IPS-18c (cell line): ENCODE results near the gene ACBD6.

Experiments used
- H3K4me3 ChIP-seq: 2 replicates; pipeline ENCODE4 v1.7.0; 2013; ENCODE audit warnings: low read depth, mild to moderate bottlenecking, low read length, moderate library complexity; ENCODE audit not compliant: insufficient read depth
- H3K9me3 ChIP-seq: one replicate; pipeline ENCODE4 v1.6.1; 2013; ENCODE audit warnings: mild to moderate bottlenecking, low read length, moderate library complexity; ENCODE audit not compliant: control insufficient read depth, insufficient read depth

ACBD6 gene

DNA sequence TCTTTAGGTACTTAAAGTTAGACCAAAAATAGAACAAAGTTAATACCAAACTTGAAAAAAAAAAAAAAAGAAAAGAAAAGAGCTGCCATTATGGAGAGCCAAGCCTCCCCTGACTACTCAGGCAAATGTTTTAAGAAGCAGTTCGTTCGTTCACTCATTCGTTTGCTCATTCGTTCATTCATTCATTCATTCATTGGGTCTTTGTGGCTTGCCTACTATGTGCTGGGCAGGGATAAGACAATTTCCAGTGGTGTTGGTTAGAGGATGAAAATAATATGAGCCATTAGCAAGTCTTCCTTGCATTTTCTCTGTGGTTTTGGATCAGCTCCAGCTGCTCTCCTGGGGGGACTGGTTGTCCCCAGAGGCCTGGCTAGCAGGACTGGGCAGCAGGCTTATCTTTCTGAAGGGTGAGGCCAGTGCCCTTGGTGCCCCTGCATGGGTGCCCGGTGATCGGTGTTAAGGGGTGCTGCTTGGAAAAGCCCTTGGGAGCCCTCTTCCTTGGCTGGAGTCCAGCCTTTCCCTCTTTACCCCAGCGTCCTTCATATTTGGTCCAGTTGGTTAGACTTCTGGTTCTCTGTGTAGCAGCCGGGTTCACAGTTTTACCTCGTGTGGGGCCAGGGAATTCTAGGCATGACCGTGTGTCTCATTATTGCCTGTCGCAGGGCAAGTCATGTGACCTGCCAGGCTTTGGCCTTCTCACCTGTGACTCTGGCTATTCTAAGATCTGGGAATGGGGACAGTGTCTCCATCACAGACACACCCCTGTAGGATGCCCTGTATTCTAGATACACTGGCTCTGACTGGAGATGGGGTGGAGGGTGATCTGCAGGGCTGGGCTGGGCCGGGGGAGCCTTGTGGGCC is 239.5 kb downstream of the ACBD6 start:
- H3K9me3 ChIP-seq, result no peaks in the 10 kb centered on the region
- H3K4me3 ChIP-seq, result no peak overlapping the region

DNA sequence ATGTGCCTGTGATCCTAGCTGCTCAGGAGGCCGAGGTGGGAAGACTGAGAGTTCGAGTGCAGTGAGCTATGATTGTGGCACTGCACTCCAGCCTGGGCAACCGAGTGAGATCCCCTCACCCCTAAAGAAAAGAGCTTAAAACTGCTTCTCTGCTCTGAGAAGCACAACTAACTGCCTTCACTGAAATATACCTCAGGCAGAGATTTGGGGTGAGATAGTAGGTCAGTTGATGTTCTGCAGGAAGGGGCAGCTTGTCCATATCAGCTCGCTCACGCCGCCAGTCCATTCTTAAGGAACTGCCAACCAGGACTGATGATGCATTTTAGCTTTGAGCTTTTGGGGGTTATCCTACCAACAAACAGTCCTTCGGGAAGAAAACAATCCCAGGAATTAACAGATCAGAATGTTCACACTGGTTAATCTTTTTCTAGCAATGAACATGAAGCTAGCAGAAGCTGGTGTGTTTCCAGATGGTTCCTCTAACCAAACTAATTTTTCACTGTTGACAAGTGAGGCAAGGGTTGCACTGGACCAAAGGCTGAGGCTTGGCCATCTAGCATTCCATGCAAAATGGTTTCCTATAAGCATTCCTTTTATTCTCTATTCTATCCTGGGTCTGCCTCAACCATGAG is 240.7 kb downstream of the ACBD6 start:
- Histone ChIP-seq H3K9me3 (no peaks in the 10 kb centered on the region), H3K4me3 (no peak overlapping the region)

GRCh38 chr1:180261030-180261429 is 241.3 kb downstream of the ACBD6 start:
- H3K9me3 ChIP-seq, result no peaks in the 10 kb centered on the region
- H3K4me3 ChIP-seq, result no peak overlapping the region

DNA sequence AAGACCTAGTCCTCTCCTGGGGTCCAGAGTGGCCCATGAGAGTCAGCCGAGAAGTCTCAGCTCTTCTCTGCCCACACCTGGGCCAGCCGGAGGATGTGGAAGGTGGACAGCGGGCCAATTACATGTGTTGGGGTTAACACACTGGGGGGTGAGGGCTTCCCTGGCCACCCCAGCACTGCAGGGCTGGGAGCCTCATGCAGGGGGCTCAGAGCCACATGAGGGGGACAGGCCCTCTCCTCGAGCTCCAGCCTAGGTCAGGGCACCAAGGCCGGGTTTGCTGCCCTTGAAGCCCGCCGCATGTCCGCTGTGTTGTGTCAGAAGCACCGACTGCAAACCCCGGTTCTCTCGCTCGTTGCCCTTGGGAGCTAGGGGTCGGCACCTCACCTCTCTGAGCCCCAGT is 241.8 kb downstream of the ACBD6 start:
- H3K4me3 ChIP-seq, result no peak overlapping the region
- H3K9me3 ChIP-seq, result no peaks in the 10 kb centered on the region

DNA sequence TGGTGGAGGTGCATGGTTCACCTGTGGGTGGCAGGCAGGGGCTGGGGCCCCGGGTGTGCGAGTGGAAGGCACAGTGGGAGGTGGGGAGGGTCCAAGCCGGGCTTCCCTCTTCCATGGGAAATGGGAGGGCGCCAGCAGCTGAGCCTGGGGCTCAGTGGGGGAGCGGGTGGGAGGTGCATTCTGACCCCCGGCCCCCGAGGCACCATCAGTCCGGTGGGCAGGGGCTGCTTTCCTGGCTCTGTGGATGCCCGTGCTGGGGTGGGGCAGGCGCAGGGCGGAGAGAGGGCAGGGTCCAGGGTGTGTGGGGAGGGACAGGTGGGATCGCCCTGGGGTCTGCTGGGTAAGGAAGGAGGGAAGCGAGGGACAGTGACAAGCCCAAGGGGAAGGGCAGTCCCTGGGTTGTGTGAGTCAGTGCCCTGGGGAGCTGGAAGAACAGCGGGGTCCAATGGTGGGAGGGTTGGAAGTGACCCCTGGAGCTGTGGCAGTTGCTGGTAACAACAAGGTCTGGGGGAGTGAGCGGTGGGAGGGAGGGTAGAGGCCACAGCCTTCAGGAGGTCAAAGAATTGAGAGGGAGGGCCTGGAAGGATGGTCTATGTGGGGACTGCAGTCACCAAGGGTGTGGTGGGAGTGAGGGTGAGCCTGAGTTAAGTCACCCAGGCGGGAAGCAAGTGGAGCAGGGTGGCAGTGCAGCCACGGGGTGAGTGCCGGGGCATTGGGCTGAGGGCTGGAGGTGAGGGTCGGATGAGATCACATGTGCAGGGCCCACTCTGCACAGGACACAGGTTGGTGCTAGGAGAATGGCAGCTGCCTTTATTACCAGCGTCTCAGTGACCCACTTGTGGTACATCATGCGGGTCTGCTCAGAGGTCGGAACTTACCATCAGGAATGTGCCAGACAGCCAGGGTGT is 242.7 kb downstream of the ACBD6 start:
- Histone ChIP-seq H3K9me3 (no peaks in the 10 kb centered on the region), H3K4me3 (no peak overlapping the region)

- Histone ChIP-seq H3K4me3 (no peak overlapping the region), H3K9me3 (no peaks in the 10 kb centered on the region)
These were observed 243.4 kb downstream of the ACBD6 start for GRCh38 chr1:180258935-180259334.

- H3K9me3 ChIP-seq, result no peaks in the 10 kb centered on the region
- H3K4me3 ChIP-seq, result no peak overlapping the region
These were observed 244.1 kb downstream of the ACBD6 start for GRCh38 chr1:180258290-180258689.

DNA sequence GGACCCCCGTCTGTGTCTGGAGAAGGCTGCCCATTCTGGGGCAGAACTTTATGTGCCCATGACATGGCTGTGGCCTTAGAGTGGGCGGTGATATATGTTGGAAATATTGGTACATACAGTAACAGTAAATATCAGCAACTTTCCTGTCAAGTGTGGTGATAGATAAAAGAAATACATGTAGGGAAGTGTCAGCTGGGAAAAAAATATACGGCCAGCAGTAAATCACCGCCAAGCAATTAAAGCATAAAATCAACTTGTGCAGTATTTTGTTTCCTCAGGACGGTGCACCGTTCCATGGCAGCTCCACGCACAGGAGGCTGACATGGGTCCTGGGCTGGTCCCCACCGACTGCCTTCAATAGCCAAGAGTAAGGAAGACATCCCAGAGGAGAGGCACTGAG is 244.9 kb downstream of the ACBD6 start:
- H3K4me3 ChIP-seq, result no peak overlapping the region
- no peaks in the 10 kb centered on the region for H3K9me3 ChIP-seq

GRCh38 chr1:180257028-180257386 is 245.4 kb downstream of the ACBD6 start:
- Histone ChIP-seq H3K9me3 (no peaks in the 10 kb centered on the region), H3K4me3 (no peak overlapping the region)

DNA sequence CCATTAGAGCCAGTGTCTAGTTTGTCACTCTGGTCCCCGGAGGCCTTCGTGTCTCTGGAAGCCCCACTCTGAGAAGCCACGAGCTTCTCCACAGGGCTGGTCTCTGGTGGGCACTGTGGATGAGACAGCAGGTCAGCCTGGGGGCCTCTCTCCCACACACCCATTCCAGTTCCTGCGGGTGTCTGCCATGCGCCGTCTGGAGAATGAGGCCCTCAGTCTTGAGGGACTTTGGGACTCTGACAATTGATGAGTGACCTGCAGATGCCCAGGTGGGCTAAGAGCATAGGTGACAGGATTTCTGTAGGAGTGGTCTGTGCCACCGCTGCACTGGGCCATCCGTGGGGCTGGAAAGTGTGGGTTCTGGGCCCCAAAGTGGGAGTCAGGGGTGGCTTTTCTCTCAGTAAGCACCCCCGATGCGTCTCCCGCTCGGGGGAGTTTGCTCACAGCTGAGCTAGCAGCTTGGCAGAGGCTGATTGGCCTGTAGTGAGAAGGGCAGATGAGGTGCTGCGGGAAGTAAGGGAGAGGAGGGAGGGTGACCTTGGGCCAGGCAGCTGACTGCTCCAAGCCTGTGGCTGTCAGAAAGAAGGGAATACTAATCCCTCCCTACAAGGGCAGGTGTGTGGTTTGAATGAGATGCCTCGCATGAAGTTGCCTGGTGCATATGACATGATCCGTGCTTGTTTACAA is 245.9 kb downstream of the ACBD6 start:
- Histone ChIP-seq H3K4me3 (no peak overlapping the region), H3K9me3 (no peaks in the 10 kb centered on the region)

GRCh38 chr1:180255536-180256340 is 246.6 kb downstream of the ACBD6 start:
- no peaks in the 10 kb centered on the region for H3K9me3 ChIP-seq
- H3K4me3 ChIP-seq, result no peak overlapping the region

DNA sequence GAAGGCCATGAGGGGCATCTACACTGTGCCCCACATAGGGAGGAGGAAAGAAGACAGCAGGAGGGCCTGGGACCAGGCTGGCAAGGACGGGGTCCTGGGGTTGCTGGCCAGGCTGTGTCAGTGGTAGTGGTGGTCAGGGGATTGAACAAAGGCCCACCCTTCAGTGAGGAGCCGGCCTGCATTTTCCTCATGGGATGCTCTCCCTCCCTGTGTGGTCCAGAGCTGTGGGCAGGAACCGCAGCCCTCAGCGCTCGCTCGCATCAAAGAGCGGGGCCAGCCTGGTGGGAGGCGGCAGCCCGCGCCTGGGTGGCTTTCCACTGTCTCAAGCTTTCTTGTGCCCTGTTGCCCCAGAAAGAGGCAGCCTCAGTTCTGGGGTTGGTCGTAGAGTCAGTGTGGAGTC is 247.5 kb downstream of the ACBD6 start:
- Histone ChIP-seq H3K9me3 (no peaks in the 10 kb centered on the region), H3K4me3 (no peak overlapping the region)

GRCh38 chr1:180254496-180254819 is 247.9 kb downstream of the ACBD6 start:
- Histone ChIP-seq H3K9me3 (no peaks in the 10 kb centered on the region), H3K4me3 (no peak overlapping the region)

GRCh38 chr1:180253585-180254495 is 248.5 kb downstream of the ACBD6 start:
- H3K4me3 ChIP-seq, result no peak overlapping the region

DNA sequence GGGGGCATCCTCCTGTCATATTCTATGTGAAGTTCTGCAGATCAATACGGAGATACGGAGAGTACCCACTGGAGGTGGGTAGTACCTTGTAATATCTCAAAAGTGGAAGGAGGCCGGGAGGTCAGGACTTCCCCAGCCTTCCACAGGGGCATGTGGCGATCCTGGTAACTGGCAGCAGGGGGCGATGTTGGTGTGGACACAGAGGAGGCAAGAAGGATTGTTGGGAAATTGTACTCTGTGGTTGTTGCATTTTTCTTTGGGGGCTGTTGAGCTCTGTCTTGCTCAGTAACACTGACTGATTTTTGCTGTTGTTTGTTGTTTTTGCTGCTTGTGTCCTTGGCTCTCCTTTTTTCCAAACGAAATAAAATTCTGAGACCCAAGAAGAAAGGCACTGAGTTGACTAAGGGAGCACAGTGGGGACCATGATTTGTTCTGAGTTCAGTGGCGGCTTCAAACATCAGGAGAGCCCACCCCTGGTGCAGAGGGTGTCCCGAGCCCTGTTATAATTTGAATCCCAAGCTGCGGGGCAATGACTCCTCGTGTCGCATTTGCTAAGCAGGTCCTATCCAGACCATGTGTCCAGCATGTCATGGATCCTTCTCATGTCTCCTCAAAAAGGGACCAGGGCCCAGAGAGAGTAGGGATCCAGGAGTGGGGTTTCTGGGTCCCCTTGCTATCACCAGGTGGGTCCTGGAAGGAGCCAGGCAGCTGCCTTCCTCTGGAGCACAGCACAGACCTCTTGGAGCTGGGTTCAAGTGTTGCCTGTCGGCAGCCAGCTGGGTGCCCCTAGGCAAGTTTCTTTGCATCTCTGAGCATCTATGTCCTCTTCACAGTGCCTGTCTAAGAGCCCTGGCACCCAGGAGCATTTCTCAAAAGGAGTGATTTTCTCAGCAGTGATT is 249.5 kb downstream of the ACBD6 start:
- no peaks in the 10 kb centered on the region for H3K9me3 ChIP-seq
- H3K4me3 ChIP-seq, result no peak overlapping the region

More at GRCh38 chr1:180253585-180254495, 248.5 kb downstream of the ACBD6 start:
- no peaks in the 10 kb centered on the region for H3K9me3 ChIP-seq
